GM18498 (cell line): ENCODE results near the gene NUBPL.
A peak's percentile ranks its signal among the peaks of the same experiment; 100 is the strongest.
"Not testable (repeated sequence)": the region's sequence is repeated elsewhere in the genome, so short reads cannot be mapped to it uniquely, and the experiment has no call there.

Experiments
- ATAC-seq: cut with Tn5 transposase; IDR thresholded peaks from one replicate; pipeline ENCODE4 v1.9.1; 2021; ENCODE audit warnings: mild to moderate bottlenecking, moderate library complexity; ENCODE audit not compliant: unreplicated experiment

The NUBPL gene

DNA sequence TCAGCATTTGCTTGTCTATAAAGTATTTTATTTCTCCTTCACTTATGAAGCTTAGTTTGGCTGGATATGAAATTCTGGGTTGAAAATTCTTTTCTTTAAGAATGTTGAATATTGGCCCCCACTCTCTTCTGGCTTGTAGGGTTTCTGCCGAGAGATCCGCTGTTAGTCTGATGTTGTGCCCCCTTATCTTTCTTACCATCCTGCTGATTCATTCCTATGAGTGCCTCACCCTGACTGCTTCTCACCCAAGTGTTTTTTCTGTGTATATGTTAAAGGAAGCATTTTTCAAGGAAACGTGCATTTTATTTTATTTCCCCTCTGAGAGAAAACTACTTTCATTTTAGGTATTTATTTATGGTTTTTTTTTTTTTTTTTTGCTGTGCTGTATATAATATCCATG lies 236.7 kb downstream of the NUBPL start:
- ATAC-seq = not testable (repeated sequence)

DNA sequence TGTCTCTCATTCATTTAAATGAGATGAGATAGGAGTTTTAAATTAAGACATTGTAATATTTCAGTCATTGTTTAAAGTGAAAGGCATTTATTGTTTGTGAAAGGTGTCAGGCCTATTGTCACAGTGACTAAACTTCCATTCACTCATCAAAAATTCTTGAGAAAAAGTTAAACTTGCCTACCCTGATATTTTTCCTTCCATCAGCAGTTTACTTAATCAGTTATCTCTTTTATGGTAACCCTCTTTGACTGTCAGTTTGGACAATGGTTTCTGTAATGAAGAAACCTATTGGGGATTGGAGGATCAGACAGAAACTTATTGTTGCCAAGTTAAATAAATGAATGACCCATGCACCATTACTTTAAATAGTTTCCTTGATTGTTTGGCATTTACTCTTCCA lies 241.6 kb downstream of the NUBPL start:
- ATAC-seq = no peak

DNA sequence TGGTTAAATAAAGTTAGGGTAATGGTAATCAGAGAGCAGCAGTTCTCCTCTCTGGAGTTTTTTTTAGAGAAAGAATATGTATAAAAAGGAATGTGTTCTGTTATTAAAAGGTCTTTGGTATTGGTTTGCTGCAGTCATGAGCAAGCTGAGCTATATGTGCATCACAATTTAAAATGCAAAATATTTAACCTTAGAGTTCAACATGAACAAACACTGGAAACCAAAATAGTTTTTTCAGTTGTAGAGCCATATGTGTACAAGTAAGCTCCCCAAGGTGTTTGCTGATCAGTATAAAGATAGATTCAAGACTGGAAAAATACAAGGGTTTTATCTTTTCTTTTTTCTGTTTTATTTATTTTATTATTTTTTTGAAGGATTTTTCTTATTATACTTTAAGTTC lies 245.0 kb downstream of the NUBPL start:
- no peak for ATAC-seq

DNA sequence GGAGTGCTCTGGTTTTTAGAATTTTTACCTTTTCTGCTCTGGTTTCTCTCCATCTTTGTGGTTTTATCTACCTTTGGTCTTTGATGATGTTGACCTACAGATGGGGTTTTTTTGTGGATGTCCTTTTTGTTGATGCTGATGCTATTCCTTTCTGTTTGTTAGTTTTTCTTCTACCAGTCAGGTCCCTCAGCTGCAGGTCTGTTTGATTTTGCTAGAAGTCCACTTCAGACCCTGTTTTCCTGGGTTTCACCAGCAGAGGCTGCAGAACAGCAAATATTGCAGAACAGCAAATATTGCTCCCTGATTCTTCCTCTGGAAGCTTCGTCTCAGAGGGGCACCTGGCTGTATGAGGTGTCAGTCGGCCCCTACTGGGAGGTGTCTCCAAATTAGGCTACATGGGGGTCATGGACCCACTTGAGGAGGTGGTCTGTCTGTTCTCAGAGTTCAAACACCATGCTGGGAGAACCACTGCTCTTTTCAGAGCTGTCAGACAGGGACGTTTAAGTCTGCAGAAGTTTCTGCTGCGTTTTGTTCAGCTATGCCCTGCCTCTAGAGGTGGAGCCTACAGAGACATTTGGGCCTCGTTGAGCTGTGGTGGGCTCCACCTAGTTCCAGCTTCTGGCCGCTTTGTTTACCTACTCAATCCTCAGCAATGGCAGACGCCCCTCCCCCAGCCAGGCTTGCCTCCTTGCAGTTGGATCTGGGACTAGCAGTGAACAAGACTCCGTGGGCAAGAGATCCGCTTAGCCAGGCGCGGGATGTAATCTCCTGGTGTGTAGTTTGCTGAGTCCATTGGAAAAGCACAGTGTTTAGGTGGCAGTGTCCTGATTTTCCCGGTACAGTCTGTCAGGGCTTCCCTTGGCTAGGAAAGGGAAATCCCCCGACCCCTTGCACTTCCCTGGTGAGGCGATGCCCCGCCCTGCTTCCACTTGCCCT lies 250.8 kb downstream of the NUBPL start:
- not testable (repeated sequence) for ATAC-seq

DNA sequence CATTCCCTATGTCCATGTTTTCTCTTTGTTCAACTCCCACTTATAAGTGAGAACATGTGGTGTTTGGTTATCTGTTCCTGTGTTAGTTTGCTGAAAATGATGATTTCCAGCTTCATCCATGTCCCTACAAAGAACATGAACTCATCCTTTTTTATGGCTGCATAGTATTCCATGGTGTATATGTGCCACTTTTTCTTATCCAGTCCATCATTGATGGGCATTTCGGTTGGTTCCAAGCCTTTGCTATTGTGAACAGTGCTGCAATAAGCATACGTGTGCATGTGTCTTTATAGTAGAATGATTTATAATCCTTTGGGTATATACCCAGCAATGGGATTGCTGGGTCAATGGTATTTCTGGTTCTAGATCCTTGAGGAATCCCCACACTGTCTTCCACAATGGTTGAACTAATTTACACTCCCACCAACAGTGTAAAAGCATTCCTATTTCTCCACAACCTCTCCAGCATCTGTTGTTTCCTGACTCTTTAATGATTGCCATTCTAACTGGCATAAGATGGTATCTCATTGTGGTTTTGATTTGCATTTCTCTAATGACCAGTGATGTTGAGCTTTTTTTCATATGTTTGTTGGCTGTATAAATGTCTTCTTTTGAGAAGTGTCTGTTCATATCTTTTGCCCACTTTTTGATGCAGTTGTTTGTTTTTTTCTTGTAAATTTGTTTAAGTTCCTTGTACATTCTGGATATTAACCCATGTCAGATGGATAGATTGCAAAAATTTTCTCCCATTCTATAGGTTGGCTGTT lies 252.7 kb downstream of the NUBPL start:
- ATAC-seq = not testable (repeated sequence)

DNA sequence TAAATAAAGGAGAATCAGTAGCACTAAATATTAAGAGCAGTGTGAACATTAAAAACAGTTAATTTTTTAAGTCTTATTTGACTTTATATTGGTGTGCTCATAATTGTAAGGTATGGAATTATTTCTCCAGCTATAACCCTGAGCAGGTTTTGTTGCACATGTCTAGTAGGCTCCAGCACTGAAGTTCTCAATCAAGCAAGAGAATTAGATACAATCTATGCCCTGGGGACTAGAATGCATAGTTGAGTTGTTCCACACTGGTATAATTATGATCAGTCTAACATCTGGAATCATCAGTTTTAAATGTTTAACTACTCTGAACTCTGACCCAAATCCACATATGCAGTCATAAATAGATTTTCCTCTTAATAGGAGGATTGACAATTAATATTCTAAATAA lies 258.1 kb downstream of the NUBPL start:
- ATAC-seq = no peak

DNA sequence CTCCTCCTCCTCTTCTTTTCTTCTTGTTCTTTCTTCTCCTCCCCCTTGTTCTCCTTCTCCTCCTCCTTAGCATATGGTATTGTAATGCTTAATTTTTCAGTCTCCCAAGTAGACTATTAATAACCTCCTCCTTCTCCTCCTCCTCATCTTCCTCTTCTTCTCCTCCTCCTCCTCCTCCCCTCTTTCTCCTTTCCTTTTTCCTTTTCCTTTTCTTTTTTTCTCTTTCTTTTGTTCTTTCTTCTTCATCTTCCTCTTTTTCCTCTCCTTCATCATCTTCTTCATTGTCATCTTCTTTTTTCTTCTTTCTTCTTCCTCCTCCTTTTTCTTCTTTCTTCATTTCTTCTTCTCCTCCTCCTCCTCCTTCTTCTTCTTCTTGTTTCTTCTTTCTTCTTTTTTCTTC lies 264.3 kb downstream of the NUBPL start:
- no peak for ATAC-seq

DNA sequence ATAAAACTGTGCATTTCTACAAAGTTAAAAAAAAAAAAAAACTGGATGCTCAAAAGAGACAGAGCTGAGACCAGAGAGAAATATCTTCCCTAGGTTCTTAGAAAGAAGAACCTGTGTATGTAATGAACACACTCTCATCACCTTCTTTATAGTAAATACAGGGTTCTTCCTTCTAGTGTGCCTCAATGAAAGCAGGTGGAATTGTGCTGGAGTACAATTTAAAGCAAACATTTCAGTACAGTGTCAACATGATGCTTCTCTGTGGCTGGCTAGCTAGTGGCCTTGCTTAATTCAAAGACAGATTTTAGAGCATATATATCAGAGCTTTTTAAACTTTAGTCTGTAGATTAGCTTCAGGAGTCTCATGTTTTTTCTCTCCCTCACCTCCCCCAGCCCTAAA lies 266.1 kb downstream of the NUBPL start:
- no peak for ATAC-seq

DNA sequence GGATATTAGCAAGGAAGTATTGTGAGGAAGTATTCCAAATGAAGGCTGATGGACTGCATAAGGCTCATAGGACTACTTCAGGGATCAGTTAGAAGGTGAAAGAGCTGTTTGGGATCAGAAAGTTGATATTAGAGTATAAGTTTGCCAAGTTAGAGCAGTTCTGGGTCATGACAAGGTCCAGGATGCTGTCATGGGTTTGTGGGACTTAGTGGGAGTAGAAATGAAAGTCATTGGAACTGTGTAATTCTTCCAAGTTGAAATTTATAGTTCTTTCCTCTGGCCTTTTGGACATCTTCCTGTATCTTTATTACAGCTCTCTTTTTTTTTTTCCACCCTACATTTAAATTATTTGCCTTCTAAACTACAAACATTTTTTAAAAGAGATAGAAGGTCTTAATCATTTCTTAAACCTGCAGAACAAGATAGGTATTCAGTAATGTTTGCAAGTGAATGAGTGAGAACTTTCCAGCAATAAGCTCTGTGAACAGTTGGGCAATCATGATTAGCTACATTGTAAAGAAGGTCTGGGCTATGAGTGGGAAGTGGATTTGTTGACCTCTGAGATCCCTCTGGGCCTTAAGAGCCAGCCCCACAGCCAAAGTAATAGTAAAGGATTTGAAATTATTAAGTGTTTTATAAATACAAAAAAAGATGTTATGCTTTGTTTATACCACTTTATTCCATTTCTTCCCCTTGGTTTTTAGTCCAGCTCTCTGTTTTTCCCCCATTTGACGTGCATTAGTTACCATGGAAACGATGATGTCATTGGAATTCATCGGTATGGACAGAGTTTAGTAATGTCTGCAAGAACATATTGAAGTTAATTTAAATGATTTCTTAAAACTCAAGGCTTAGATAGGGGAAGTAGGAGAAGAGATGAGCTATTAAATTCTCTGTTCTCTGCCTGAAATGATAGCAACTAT lies 268.0 kb downstream of the NUBPL start:
- no peak for ATAC-seq

DNA sequence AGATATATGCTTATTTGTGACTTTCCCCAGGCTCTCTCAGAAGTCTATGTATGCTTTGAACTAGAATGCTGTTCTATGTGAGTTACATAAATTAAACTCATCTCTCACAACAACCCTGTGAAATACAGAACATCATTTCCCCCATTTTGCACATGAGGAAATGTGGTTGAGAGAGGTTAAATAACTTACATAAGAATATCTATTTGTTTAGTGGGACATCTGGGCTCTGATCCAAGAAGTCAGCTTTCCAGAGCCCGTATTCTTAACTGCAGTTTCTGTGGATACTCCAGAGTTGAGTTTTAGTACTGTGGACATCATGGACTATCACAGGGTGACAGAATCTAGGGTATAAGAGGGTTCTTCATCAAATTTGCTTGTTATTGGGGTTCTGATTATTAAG lies 273.4 kb downstream of the NUBPL start:
- ATAC-seq = no peak

DNA sequence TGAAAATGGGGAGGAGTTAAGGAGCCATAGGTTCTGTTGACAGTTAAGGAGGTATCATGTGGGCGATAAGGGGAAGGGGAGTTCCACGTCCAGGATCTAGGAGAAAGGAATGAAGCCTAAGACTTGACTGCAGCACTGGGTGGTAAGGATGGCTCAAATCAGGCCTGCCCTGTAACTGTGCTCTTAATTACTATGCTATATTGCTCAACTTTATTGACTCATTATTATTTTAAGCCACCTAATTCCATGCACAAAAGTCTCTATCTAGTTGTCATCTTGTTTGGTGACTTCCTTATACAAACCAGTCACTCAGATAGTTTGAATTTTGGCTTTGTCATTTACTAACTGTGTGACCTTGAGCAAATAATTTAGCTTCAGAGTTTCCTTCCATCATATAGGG lies 273.8 kb downstream of the NUBPL start:
- no peak for ATAC-seq

DNA sequence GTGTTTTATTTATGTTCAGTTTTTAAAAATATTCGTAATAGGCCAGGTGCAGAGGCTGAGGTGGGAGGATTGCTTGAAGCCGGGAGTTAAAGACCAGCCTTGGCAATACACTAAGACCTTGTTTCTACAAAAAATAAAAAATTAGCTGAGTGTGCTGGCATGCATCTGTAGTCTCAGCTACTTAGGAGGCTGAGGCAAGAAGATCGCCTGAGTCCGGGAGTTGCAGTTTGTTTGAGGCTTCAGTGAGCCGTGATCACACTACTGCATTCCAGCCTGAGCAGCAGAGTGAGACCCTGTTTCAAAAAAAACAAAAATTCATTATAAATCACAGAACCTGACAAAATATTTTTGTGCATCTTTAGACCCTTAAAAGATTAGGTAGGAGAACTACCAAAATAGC lies 275.8 kb downstream of the NUBPL start:
- no peak for ATAC-seq

DNA sequence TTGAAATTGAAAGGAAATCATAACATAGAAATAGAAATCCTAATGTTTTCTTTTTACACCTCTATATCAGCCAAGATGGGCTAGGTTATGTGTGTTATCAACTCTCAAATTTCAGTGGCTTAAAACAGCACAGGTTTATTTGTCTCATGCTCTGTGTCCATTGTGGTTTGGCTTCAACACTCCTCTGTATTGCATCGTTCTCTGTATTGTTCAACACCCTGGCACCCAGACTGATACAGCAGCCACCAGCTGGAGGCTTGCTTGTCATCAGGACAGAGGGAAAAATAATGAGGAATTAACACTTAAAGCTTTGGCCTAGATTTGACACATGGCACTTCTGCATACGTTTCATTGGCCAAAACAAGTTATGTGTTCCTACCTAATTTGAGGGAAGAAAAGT lies 281.7 kb downstream of the NUBPL start:
- ATAC-seq = no peak

DNA sequence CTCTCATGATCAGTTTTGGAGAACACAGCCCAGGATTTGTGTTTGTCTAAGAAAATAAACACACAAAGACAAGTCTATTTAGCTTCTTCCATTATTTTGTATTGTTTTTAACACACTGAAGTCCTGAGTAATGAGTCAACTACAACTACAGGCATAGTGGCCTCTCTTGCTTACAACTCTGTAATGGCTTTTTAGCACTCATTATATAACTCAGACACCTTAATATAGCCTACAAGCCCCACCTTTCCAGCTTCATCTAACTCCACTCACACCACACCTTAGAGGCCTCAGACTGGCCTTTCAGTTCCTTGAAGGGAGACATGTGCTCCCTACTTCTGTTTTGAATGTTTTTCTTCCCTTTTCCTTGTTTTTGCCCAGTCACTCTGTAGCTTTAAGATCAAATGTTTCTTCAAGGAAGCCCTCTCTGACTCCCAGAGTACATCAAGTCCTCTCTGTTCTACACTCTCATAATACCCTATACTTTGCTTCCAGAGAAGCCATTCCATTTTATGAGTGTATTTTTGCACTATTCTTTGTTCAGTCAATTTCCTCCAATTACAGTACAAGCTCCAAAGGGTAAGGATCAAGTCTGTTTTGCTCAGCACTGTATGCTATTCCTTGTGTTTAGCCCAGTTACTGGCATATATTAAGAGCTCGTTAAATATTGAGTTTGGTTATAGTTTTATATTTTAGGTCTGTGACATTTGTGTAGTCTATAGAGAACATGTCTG lies 282.3 kb downstream of the NUBPL start:
- no peak for ATAC-seq

DNA sequence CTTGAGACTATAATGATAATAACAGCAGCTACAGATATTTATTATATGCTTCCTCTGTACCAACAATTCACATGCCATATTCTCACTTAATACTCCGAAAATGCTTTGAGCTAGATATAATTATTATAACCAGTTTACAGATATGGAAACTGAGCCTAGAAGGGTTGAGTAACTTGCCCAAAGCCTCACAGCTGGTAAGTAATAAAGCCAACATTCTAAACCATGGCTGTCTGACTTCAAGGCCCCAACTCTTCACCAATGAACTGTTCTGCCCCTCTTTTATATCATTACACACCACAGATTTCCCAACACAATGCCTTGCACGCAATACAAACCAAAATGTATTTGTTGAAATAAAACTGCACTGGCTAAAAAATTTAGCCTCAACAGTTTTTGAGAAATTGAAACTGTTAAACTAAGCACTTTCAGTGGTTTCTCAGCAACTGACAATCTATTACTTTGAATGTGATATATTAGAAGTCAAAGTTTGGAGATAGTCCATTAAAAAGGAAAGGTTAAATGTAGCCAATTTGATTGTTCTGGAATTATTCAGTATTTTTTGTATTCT lies 293.4 kb downstream of the NUBPL start:
- peak; percentile 69 for ATAC-seq

DNA sequence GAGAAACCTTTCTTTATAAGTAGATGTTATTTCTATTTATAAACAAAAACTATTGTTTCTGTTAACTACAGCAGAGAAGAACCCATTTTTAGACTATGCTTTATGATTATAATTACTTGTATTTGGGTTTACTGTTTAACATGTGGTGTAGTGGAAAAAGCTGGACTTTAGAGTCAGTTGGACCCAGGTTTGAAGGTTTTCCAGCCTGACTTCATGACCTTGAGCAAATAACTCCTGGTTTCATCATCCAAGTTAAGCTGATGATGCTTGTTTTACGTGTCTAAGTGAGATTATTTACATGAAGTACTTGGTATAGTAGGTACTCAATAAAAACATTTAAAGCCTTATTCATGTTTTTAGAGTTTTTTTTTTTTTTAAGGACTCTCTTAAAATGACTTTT lies 294.1 kb downstream of the NUBPL start:
- no peak for ATAC-seq

DNA sequence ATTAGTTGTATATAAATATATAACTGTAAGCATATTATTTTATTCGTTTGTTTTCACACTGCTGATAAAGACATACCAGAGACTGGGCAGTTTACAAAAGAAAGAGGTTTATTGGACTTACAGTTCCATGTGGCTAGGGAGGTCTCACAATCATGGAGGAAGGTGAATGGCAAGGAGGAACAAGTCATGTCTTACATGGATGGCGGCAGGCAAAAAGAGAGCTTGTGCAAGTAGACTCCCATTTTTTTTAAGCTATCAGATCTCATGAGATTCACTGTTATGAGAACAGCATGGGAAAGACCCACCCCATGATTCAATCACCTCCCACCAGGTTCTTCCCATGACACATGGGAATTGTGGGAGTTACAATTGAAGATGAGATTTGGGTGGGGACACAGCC lies 294.8 kb downstream of the NUBPL start:
- not testable (repeated sequence) for ATAC-seq

DNA sequence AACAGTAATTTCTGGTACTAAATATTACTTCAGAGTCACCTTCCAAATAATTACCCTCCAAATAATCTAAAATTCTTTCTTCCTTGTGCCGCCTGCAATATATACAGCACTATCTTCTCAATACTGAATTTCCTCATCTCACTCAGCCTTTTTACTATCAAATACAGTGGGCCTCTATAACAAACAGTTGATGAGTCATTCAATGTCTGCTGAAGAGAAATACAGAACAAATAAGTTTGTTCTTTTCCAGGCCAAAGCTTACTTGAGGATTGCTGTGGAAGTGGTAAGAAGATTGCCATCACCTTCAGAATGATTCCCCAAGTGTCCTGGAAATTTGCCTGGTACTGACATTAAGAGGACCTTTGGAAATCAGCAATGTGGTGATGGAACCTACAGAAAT lies 297.7 kb downstream of the NUBPL start:
- no peak for ATAC-seq

DNA sequence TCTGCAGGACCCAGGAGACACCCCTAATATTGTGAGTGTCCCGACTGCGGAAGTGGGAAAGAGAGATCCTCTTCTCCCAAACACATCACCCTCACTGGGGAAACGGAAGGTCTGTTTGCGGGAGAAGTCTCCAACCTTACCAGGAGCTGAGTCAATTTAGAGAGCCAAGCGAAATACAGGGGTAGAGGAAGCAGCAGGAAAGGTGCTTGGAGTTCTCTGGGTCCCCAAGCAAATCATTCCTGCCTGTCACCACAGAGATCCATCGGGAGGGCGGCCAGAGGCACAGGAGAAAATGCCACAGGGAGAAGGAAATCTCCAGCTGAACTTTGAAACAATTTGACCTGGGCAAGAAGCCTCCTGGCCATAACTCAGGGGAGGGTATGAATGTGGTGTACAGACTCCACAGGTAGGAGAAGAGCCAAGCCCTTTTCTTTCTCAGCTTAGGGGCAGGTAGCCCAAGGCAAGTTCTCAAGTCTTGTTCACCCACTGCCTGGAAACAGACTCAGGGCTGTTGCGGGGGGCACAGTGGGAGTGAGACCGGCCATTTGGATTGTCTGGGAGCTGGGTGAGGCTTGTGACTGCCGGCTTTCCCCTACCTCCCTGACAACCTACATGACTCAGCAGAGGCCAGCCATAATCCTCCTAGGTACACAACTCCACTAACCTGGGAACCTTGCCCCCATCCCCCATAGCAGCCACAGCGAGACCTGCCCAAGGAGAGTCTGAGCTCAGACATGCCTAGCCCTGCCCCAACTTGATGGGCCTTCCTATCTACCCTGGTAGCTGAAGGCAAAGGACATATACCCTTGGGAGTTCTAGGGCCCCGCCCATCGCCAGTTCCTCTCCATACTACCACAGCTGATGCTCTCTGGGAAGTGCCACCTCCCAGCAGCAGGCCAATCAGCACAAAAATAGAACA lies 304.0 kb downstream of the NUBPL start:
- no peak for ATAC-seq
